ENCODE results near the gene APOC1.
"Not testable (repeated sequence)": the region's sequence is repeated elsewhere in the genome, so short reads cannot be mapped to it uniquely, and the experiment has no call there.

Gene APOC1

GRCh38 chr19:44890366-44891015 is 23.9 kb upstream of the APOC1 start:
- peak; percentile 100 for DNase-seq

GRCh38 chr19:44891016-44891882 is 23.2 kb upstream of the APOC1 start, which contains the start of gene TOMM40:
TOMM40 (plus strand) TSS chr19:44891254; CDS start chr19:44891416, 162 bp downstream.
- DNase-seq = no peak

GRCh38 chr19:44892932-44893331 is 21.5 kb upstream of the APOC1 start:
- DNase-seq = no peak

- DNase-seq = no peak
Measured at GRCh38 chr19:44893332-44894051, 20.9 kb upstream of the APOC1 start.

GRCh38 chr19:44894052-44894400 is 20.4 kb upstream of the APOC1 start:
- DNase-seq = no peak

GRCh38 chr19:44894946-44895345 is 19.5 kb upstream of the APOC1 start:
- no peak for DNase-seq

GRCh38 chr19:44897835-44898234 is 16.6 kb upstream of the APOC1 start:
- DNase-seq = no peak

- no peak for DNase-seq
Measured at GRCh38 chr19:44900328-44901244, 13.8 kb upstream of the APOC1 start.

GRCh38 chr19:44903216-44903601 is 11.2 kb upstream of the APOC1 start:
- no peak for DNase-seq

GRCh38 chr19:44903602-44904425 is 10.6 kb upstream of the APOC1 start:
- no peak for DNase-seq

- DNase-seq = no peak
Measured at GRCh38 chr19:44904426-44904994, 9.9 kb upstream of the APOC1 start.

- no peak for DNase-seq
Measured at GRCh38 chr19:44905437-44906160, 8.8 kb upstream of the APOC1 start, which contains the start of gene APOE. APOE (plus strand) TSS chr19:44905796; CDS start chr19:44906625, 829 bp downstream.

GRCh38 chr19:44907613-44908012 is 6.8 kb upstream of the APOC1 start:
- DNase-seq = no peak

GRCh38 chr19:44908074-44908835 is 6.2 kb upstream of the APOC1 start:
- DNase-seq = no peak

- DNase-seq = no peak
Measured at GRCh38 chr19:44908836-44909261, 5.6 kb upstream of the APOC1 start.

- no peak for DNase-seq
Measured at GRCh38 chr19:44909775-44910174, 4.6 kb upstream of the APOC1 start.

GRCh38 chr19:44911896-44912295 is 2.5 kb upstream of the APOC1 start:
- DNase-seq = not testable (repeated sequence)

- DNase-seq = peak; percentile 38
Measured at GRCh38 chr19:44912854-44913253, 1.6 kb upstream of the APOC1 start.

Data from NCI-H446 treated with DMSO at 0.1 percent for 48 hours (cell line).